ENCODE results near the gene TAF6.
A peak's percentile ranks its signal among the peaks of the same experiment; 100 is the strongest.

Gene TAF6

DNA sequence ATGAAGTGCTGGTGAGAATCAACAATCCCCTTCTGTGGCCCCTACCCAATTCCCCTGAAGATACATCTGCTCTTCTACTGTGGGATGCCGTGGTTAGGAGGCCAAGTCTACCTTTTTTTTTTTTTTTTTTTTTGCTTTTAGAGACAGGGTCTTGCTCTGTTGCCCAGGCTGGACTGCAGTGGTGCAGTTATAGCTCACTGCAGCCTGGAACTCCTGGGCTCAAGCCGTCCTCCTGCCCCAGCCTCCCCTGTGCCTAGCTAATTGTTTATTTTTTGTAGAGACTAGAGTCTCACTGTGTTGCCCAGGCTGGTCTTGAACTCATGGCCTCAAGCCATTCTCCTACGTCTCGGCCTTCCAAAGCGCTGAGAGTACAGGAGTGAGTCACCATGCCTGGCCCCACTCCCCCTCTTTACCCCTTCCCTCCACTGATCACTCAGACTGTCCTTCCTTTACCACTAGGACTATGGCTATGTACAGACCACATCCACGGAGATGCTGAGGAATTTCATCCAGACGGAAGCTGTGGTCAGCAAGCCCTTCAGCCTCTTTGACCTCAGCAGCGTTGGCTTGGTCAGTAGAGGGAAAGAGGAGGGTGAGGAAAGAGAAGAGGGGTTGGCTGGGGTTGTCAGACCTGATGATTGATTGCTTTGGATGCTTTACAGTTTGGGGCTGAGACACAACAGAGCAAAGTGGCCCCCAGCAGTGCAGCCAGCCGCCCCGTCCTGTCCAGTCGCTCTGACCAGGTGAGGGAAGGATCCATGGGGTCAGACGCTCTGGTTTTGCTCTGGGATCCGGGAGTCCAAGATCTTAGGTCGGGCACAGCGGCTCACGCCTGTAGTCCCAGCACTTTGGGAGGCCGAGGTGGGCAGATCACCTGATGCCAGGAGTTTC, 16.0 kb downstream of the TAF6 start:
- Histone ChIP-seq H3K4me3 (ENCODE audit: low read depth, low read length) (peak overlapping the region; percentile 99), H3K36me3 (peaks cover 82% of the 10 kb centered on the region), H3K9me3 (ENCODE audit: severe bottlenecking) (no peaks in the 10 kb centered on the region), H3K27ac (peak overlapping the region; percentile 100), H3K27me3 (ENCODE audit: insufficient read depth, low read depth, severe bottlenecking) (no peaks in the 10 kb centered on the region)
- DNase-seq = no peak
- TF ChIP-seq, protein P1, sequence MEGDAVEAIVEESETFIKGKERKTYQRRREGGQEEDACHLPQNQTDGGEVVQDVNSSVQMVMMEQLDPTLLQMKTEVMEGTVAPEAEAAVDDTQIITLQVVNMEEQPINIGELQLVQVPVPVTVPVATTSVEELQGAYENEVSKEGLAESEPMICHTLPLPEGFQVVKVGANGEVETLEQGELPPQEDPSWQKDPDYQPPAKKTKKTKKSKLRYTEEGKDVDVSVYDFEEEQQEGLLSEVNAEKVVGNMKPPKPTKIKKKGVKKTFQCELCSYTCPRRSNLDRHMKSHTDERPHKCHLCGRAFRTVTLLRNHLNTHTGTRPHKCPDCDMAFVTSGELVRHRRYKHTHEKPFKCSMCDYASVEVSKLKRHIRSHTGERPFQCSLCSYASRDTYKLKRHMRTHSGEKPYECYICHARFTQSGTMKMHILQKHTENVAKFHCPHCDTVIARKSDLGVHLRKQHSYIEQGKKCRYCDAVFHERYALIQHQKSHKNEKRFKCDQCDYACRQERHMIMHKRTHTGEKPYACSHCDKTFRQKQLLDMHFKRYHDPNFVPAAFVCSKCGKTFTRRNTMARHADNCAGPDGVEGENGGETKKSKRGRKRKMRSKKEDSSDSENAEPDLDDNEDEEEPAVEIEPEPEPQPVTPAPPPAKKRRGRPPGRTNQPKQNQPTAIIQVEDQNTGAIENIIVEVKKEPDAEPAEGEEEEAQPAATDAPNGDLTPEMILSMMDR (IDR thresholded peaks at IDR 0.05; ENCODE audit: low read depth, low read length) = no peak

DNA sequence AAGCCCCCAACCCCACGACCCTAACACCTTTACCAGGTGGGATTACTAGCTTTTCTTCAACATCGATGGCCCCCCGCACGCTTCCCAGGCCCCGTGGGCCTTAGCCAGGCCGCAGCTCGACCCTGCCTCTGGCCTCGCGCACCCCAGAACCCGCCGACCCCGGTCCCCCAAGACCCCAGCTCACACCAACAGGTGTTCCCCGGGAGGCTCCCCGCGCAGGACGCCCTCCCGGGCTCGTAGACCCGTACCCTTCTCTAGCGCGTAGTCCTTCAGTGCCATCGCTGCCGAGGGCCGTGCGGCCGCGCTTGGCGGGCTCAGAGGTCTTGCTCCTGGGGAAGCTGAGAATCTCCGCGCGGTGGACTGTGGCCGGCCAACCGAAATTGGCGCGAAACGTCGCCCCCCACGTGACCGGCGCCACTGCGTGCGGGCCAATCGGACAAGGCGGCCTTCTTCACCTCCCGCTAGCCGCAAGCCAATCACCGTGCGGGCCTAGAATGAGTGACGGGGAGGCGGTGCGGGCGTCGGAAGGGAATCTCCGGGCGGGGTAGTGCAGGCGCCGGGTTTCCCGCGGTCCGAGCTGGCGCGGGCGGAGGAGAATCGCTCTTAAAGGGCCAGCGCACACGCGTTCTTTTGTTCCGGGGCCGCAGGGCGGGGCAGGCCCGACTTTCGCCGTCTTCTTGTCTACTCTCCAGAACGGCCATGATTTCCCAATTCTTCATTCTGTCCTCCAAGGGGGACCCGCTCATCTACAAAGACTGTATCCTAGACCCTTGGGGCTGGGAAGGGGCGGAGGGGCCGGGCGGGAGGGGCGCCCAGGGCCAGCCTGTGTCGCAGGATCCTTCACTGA, 17.9 kb downstream of the TAF6 start, which contains the start of the genes AP4M1 and MCM7:
Gene AP4M1 (plus strand): TSS at position 628 of the 847 bp plus-strand sequence. CDS start 72 bp downstream, at position 700.
Gene MCM7 (minus strand): TSS at position 382 of the 847 bp plus-strand sequence. CDS start 103 bp downstream, at position 279.
- TF ChIP-seq, protein P1 (IDR thresholded peaks at IDR 0.05; ENCODE audit: low read depth, low read length) = no peak
- H3K9me3 ChIP-seq (ENCODE audit: severe bottlenecking) = no peaks in the 10 kb centered on the region
- peak within 1 kb of the TSS; percentile 100 for H3K27ac ChIP-seq
- H3K4me3 ChIP-seq (ENCODE audit: low read depth, low read length) = peak within 1 kb of the TSS; percentile 99
- H3K27me3 ChIP-seq (ENCODE audit: insufficient read depth, low read depth, severe bottlenecking) = no peaks in the 10 kb centered on the region
- peaks cover 84% of the 10 kb centered on the region for H3K36me3 ChIP-seq
- peak; percentile 99 for DNase-seq

DNA sequence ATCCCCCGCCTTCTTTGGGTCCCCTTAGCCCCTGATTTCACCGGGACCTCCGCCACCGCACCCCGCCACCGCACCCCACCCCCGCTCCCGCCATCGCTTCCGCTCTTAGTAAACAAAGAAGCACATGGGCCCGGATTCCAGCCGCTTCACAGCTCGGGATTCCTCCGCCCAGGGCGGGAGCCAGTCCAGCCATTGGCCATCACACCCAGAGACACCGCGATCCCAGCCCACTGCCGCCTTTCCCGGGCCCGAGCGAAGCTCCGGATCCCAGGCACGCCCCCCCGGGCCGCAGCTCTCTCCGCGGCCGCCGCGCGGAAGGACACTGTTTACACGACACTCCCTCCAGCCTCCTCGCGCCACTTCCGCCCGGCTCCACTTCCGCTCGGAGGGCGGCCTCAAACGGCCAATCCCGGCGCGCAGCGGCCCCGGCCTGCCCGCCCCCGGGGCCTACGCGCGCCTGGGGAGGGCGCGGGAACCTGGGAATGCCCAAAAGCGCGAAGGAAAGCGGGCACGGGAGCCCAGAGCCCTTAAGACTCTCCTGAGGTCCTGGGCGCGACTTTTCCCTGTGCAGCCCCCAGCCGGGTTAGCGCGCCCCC, 18.6 kb downstream of the TAF6 start:
- DNase-seq = peak; percentile 93
- Histone ChIP-seq H3K27ac (peak overlapping the region; percentile 100), H3K4me3 (ENCODE audit: low read depth, low read length) (peak overlapping the region; percentile 99), H3K27me3 (ENCODE audit: insufficient read depth, low read depth, severe bottlenecking) (no peaks in the 10 kb centered on the region), H3K9me3 (ENCODE audit: severe bottlenecking) (no peaks in the 10 kb centered on the region), H3K36me3 (peaks cover 84% of the 10 kb centered on the region)
- TF ChIP-seq, protein P1 (IDR thresholded peaks at IDR 0.05; ENCODE audit: low read depth, low read length) = no peak

DNA sequence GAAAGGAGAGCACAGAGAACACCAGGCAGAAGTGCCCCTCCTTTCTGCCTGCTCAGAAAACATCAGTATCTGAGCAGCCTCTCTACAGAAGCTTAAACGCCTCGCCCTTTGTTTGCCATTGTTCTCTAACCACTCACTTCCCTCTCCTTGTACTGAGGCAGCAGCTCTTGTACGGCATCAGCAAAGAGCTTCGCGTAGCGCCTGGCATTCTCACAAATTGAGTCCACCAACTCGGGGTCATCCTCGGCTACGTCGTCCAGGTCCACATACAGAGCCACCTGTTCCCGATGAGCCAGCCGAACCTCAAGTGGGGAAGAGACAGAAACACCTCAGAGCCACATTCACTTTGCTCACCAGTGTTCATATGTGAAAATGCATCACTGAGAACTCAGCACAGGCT, 19.7 kb downstream of the TAF6 start:
- H3K36me3 ChIP-seq = peaks cover 84% of the 10 kb centered on the region
- H3K27me3 ChIP-seq (ENCODE audit: insufficient read depth, low read depth, severe bottlenecking) = no peaks in the 10 kb centered on the region
- no peaks in the 10 kb centered on the region for H3K9me3 ChIP-seq (ENCODE audit: severe bottlenecking)
- H3K27ac ChIP-seq = peak overlapping the region; percentile 100
- H3K4me3 ChIP-seq (ENCODE audit: low read depth, low read length) = peak overlapping the region; percentile 99
- TF ChIP-seq, protein P1 (IDR thresholded peaks at IDR 0.05; ENCODE audit: low read depth, low read length) = no peak
- DNase-seq = no peak

DNA sequence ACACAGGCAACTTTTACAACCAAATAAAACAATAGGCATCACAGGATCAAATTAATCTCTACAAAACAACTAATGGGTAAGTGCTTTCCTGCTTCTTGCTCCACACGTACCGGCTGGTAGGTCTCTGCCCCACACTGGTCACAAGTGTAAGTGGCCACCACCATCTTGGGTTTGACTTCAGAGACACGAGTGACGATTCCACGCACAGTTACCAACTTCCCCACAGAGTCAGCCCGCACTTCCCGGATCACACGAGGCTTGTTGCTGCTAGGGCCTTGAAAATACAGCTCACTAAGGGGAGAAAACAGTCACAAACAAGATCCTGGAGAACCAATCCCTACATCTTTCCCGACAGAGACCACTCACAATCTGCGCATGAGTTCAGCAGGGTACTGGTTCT, 20.2 kb downstream of the TAF6 start:
- Histone ChIP-seq H3K27ac (no peak overlapping the region), H3K9me3 (ENCODE audit: severe bottlenecking) (no peaks in the 10 kb centered on the region), H3K27me3 (ENCODE audit: insufficient read depth, low read depth, severe bottlenecking) (no peaks in the 10 kb centered on the region), H3K36me3 (peaks cover 84% of the 10 kb centered on the region), H3K4me3 (ENCODE audit: low read depth, low read length) (no peak overlapping the region)
- DNase-seq = no peak
- TF ChIP-seq, protein P1 (IDR thresholded peaks at IDR 0.05; ENCODE audit: low read depth, low read length) = no peak

Measured in WERI-Rb-1 (cell line).